OCI-LY3 (cell line): ENCODE data around the gene STMND1.

Experiments
- CTCF ChIP-seq: fragments of 200-600, 300-600 bp; sonication (generic); IDR thresholded peaks from 2 replicates; pipeline ENCODE4 v1.5.1; 2014; ENCODE audit warnings: antibody characterized with exemption, low read length, low read depth
- EZH2phosphoT487 ChIP-seq: fragments of 200-600 bp; shearing (Covaris generic); IDR thresholded peaks from 2 replicates; pipeline ENCODE4 v1.6.1; 2018; ENCODE audit warnings: antibody characterized with exemption, mixed run types, low read depth

- TF ChIP-seq CTCF (no peak), EZH2phosphoT487 (no peak)
These were observed 48.2 kb downstream of the STMND1 start for GRCh38 chr6:17150096-17150495.
